Thyroid gland (tissue), 4 donors: Measurements from ENCODE around the gene PVALB.

Experiments used
- POLR2A ChIP-seq, 2 donors: fragments of 450-650 bp; IDR thresholded peaks; one replicate each; pipeline ENCODE4 v1.6.1; 2017; ENCODE audit warnings: antibody characterized with exemption in 2 of 2, mild to moderate bottlenecking in 2 of 2, moderate library complexity in 1 of 2
- TF ChIP-seq, protein P1 (sequence below), 6 experiments: fragments of 200-600 bp in 3 of 6; fragments of 450-650 bp in 3 of 6; sonication (generic) in 3 of 6; IDR thresholded peaks; one replicate each; pipeline ENCODE4 v1.5.1; 2016 to 2019; ENCODE audit warnings: antibody characterized with exemption in 6 of 6, mild to moderate bottlenecking in 2 of 6, inconsistent platforms in 1 of 6, moderate library complexity in 1 of 6

DNA sequence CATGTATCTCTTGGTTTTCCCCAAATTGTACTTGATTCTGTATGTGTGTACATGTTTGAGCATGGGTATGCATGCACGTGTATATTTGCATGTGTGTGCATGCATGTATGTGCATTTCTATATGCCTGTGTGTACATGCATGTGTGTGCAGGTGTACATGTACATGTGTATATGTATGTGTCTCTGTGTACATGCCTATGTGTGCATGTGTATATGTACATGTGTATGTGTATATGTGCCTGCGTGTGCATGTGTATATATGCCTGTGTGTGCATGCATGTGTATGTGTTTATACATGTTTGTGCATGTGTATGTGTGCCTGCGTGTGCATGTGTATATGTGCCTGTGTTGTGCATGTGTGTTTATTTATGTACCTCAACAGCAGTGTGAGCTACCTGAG, 38.6 kb upstream of the PVALB start:
- TF ChIP-seq, protein P1, sequence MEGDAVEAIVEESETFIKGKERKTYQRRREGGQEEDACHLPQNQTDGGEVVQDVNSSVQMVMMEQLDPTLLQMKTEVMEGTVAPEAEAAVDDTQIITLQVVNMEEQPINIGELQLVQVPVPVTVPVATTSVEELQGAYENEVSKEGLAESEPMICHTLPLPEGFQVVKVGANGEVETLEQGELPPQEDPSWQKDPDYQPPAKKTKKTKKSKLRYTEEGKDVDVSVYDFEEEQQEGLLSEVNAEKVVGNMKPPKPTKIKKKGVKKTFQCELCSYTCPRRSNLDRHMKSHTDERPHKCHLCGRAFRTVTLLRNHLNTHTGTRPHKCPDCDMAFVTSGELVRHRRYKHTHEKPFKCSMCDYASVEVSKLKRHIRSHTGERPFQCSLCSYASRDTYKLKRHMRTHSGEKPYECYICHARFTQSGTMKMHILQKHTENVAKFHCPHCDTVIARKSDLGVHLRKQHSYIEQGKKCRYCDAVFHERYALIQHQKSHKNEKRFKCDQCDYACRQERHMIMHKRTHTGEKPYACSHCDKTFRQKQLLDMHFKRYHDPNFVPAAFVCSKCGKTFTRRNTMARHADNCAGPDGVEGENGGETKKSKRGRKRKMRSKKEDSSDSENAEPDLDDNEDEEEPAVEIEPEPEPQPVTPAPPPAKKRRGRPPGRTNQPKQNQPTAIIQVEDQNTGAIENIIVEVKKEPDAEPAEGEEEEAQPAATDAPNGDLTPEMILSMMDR (IDR thresholded peaks at IDR 0.05) = no peak
- TF ChIP-seq POLR2A (IDR thresholded peaks at IDR 0.05) = no peak
